ENCODE results near the gene OPALIN. TPM values are rescaled to one million over a fixed set of nuclear protein-coding genes. Genes with fewer than 3 reads are reported as not detected.

Gene OPALIN, protein sequence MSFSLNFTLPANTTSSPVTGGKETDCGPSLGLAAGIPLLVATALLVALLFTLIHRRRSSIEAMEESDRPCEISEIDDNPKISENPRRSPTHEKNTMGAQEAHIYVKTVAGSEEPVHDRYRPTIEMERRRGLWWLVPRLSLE
- not detected for total RNA-seq

DNA sequence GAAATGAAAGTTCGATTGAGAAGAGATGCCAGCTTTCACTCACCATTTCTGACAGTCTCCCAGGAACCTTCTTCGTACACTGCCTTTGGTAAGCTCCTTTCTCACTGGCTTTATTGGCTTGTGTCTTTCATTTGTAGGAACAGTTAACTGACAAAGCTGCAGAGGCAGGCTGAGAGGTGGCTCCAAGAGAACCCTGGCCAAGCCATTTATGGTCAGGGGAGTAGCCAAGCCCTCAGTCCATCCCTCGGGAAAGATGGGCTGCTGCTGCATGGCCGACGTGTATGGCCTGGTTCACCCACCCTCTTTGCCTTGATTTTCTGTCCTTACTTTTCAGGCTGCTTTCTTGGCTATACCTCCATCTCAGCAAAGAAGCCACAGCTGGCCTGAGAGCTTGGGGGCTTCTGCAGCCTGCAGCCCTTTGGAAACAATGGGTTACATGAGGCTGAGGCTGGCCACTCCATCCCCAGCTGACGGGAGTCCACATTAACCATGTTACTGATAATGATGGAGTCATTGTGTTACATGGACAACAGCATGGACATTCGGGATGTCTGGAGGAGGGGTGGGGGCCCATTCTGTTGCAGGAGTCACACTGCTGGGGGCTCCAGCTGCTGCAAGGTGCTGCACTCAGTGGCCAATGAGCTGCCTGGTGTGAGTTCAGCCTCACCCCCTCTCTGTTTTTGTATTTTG is at the start of gene OPALIN:
TSS of gene OPALIN (minus strand) at position 152 of the 690 bp plus-strand sequence. CDS start at position 46, 106 bp downstream.
- Histone ChIP-seq H3K9ac (ENCODE audit: low read depth in 1 of 3, low read length in 3 of 3) (no peak within 1 kb of the TSS), H3K4me1 (ENCODE audit: control insufficient read depth in 3 of 3, insufficient read depth in 3 of 3, low read length in 3 of 3) (no peaks in the 10 kb centered on the region), H3K27ac (ENCODE audit: low read depth, low read length) (no peak within 1 kb of the TSS), H3K9me3 (ENCODE audit: control insufficient read depth in 3 of 3, low read length in 3 of 3) (no peaks in the 10 kb centered on the region), H3K27me3 (ENCODE audit: control insufficient read depth in 3 of 3, insufficient read depth in 3 of 3, low read length in 3 of 3) (peaks cover 0 to 13% (median 5%) of the 10 kb centered on the region in 3 donors), H3K36me3 (ENCODE audit: control insufficient read depth in 3 of 3, insufficient read depth in 3 of 3, low read length in 3 of 3) (no peaks in the 10 kb centered on the region), H3K4me3 (ENCODE audit: low read length in 3 of 3) (no peak within 1 kb of the TSS)

DNA sequence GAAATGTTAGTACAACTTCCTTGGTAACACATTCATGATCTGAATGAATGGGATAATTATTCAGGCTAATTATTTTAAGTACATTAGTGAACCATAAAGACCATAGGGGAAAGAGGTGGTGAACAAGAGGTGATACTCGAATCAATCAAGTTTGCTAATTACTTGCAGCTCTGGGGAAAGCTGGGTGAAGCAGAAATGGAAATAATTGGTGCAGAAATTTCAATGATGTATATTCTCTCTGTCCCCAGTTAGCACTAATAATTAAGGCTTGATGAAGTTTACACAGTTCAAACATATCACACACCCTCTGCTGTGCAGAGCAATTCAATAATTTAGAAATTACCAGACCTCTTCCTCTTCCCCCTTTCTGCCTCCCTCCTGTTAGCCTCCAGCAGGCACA is 49.4 kb upstream of the OPALIN start:
- H3K9me3 ChIP-seq (ENCODE audit: control insufficient read depth in 3 of 3, low read length in 3 of 3): no peaks in the 10 kb centered on the region
- H3K27ac ChIP-seq (ENCODE audit: low read depth, low read length): no peak overlapping the region
- H3K4me3 ChIP-seq (ENCODE audit: low read length in 3 of 3): no peak overlapping the region
- peaks cover 21 to 47% (median 25%) of the 10 kb centered on the region in 3 donors for H3K27me3 ChIP-seq (ENCODE audit: control insufficient read depth in 3 of 3, insufficient read depth in 3 of 3, low read length in 3 of 3)
- peaks cover 7 to 15% (median 9%) of the 10 kb centered on the region in 3 donors for H3K4me1 ChIP-seq (ENCODE audit: control insufficient read depth in 3 of 3, insufficient read depth in 3 of 3, low read length in 3 of 3)
- H3K9ac ChIP-seq (ENCODE audit: low read depth in 1 of 3, low read length in 3 of 3): no peak overlapping the region
- H3K36me3 ChIP-seq (ENCODE audit: control insufficient read depth in 3 of 3, insufficient read depth in 3 of 3, low read length in 3 of 3): no peaks in the 10 kb centered on the region

DNA sequence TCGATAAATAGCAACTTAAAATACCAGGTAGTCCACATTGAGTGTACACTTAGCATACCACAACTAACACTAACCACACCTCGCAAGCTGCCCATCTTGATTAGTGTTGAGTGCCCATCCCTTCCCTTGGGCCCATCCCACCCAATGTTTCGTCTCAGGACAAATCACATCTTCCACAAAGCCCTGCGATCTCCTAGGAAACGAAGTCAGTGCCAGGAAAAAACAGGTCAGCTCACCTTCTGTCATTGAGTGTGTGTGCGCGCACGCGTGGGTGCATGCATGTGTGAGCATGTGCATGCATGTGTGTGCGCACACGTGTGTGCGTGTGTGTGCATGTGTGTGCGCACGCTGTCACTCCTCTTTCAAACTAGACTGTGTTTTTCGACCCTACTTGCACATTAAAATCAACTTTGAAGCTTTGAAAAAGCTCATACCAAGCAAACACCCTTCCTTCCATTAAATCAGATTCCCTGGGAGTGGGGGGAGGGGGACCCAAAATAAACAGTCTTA is 48.8 kb upstream of the OPALIN start:
- Histone ChIP-seq H3K36me3 (ENCODE audit: control insufficient read depth in 3 of 3, insufficient read depth in 3 of 3, low read length in 3 of 3) (no peaks in the 10 kb centered on the region), H3K4me1 (ENCODE audit: control insufficient read depth in 3 of 3, insufficient read depth in 3 of 3, low read length in 3 of 3) (peaks cover 2 to 9% (median 3%) of the 10 kb centered on the region in 3 donors), H3K9me3 (ENCODE audit: control insufficient read depth in 3 of 3, low read length in 3 of 3) (no peaks in the 10 kb centered on the region), H3K27me3 (ENCODE audit: control insufficient read depth in 3 of 3, insufficient read depth in 3 of 3, low read length in 3 of 3) (peaks cover 22 to 50% (median 27%) of the 10 kb centered on the region in 3 donors), H3K4me3 (ENCODE audit: low read length in 3 of 3) (no peak overlapping the region), H3K9ac (ENCODE audit: low read depth in 1 of 3, low read length in 3 of 3) (no peak overlapping the region), H3K27ac (ENCODE audit: low read depth, low read length) (no peak overlapping the region)

DNA sequence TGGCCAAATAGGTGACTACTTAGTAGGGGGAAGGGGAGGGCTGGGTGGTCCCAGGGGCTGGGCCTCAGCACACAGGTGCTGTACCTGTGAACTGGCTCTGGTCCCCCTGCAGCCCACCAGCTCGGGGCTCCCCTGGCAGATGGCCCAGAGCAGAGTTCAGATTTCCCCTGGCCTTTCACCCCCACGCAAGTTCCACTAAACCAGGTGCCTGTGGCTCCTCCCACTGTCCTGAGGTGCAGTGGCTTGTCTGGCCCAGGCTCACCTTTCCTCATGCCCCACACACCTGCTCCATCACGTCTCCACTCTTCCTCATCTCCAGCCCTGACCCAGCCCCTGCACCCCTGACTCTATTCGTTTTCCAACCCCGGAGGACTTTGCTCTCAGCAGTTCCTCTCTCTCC is 47.3 kb upstream of the OPALIN start:
- Histone ChIP-seq H3K27me3 (ENCODE audit: control insufficient read depth in 3 of 3, insufficient read depth in 3 of 3, low read length in 3 of 3) (peaks cover 23 to 65% (median 36%) of the 10 kb centered on the region in 3 donors), H3K9me3 (ENCODE audit: control insufficient read depth in 3 of 3, low read length in 3 of 3) (no peaks in the 10 kb centered on the region), H3K27ac (ENCODE audit: low read depth, low read length) (no peak overlapping the region), H3K4me3 (ENCODE audit: low read length in 3 of 3) (no peak overlapping the region), H3K36me3 (ENCODE audit: control insufficient read depth in 3 of 3, insufficient read depth in 3 of 3, low read length in 3 of 3) (no peaks in the 10 kb centered on the region), H3K4me1 (ENCODE audit: control insufficient read depth in 3 of 3, insufficient read depth in 3 of 3, low read length in 3 of 3) (no peaks in the 10 kb centered on the region), H3K9ac (ENCODE audit: low read depth in 1 of 3, low read length in 3 of 3) (no peak overlapping the region)

DNA sequence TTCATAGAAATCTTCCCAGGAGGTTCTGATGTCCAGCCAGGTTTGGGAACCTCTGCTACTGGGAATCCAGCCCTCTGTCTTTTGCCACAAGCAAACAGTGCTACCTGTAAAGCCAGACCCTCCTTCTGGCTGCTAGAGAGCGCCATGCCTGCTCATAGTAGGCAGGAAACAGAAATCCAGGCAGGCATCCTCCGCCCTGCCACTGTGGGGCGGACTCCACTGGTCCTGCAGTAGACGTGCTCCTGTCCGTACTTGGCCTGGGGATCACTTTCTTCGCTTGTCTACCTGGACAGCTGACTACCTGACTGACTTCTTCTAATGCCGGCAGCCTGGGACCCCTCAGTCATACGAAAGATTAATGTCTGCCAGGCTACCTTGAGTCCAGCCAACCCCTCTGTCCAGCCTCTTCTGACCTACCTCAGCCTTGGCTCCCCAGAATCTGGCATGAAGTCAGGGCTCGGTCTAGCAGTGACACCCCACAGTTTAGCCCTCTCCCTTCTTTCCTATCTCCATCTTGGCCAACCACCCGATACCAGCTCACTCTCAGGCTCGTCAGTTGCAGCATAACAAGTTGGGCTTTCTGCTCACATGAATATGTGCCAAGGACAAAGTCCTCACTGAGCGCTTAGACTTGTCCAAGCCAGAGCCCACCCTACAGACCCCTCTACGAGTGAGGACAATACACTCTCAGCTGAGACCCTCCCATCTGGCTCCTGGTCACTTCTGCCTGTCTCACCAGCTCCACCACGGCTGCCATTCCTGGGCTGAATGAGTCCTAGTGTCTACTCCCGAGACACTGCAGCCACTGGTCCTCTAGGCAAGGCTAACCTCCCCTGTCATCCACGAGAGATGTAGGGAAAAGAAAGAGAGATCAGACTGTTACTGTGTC is 43.9 kb upstream of the OPALIN start:
- Histone ChIP-seq H3K9ac (ENCODE audit: low read depth in 1 of 3, low read length in 3 of 3) (no peak overlapping the region), H3K27me3 (ENCODE audit: control insufficient read depth in 3 of 3, insufficient read depth in 3 of 3, low read length in 3 of 3) (peaks cover 7 to 53% (median 38%) of the 10 kb centered on the region in 3 donors), H3K4me3 (ENCODE audit: low read length in 3 of 3) (no peak overlapping the region), H3K4me1 (ENCODE audit: control insufficient read depth in 3 of 3, insufficient read depth in 3 of 3, low read length in 3 of 3) (no peaks in the 10 kb centered on the region), H3K36me3 (ENCODE audit: control insufficient read depth in 3 of 3, insufficient read depth in 3 of 3, low read length in 3 of 3) (no peaks in the 10 kb centered on the region), H3K27ac (ENCODE audit: low read depth, low read length) (no peak overlapping the region), H3K9me3 (ENCODE audit: control insufficient read depth in 3 of 3, low read length in 3 of 3) (no peaks in the 10 kb centered on the region)

DNA sequence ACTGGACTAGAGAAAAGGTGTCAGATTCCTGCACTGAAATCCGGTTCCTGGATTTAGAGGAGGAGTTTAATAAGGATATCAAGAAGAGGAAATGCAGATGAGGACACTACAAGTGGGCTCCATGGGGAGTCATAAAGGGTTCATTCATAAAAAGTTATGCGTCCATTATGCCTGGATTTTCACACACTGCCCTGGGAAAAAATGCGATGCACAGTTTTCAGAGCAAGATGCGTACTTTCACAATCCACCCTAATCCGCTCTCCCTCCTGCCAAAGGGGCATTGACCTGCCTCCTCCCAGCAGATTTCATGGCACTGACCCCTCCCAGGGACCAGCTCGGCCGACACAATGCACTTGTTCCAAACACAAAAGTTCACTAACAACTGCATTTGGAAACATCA is 42.2 kb upstream of the OPALIN start:
- no peaks in the 10 kb centered on the region for H3K36me3 ChIP-seq (ENCODE audit: control insufficient read depth in 3 of 3, insufficient read depth in 3 of 3, low read length in 3 of 3)
- no peak overlapping the region for H3K27ac ChIP-seq (ENCODE audit: low read depth, low read length)
- H3K4me1 ChIP-seq (ENCODE audit: control insufficient read depth in 3 of 3, insufficient read depth in 3 of 3, low read length in 3 of 3): peaks cover 0 to 2% (median 0%) of the 10 kb centered on the region in 3 donors
- H3K4me3 ChIP-seq (ENCODE audit: low read length in 3 of 3): no peak overlapping the region
- H3K27me3 ChIP-seq (ENCODE audit: control insufficient read depth in 3 of 3, insufficient read depth in 3 of 3, low read length in 3 of 3): peaks cover 11 to 48% (median 41%) of the 10 kb centered on the region in 3 donors
- H3K9me3 ChIP-seq (ENCODE audit: control insufficient read depth in 3 of 3, low read length in 3 of 3): no peaks in the 10 kb centered on the region
- no peak overlapping the region for H3K9ac ChIP-seq (ENCODE audit: low read depth in 1 of 3, low read length in 3 of 3)

DNA sequence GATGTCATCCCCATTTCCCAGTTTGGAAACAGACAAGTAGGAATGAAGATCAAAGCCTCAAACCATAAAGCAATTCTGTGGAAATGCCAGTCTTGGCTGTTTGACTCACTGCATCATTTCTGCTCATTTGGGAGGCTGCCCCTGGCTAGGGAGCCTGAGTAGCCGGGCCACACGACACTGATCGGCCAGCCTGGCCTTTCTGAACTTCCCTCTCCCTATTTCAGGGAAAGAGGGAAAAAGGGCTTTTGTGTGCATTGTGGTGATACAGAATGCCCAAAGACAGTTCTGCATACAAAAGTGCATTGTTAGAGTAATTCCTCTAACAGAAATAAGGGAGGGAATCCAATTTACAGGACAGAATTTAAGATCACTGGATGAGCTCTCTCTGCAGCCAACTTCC is 41.7 kb upstream of the OPALIN start:
- Histone ChIP-seq H3K9me3 (ENCODE audit: control insufficient read depth in 3 of 3, low read length in 3 of 3) (no peaks in the 10 kb centered on the region), H3K27ac (ENCODE audit: low read depth, low read length) (no peak overlapping the region), H3K36me3 (ENCODE audit: control insufficient read depth in 3 of 3, insufficient read depth in 3 of 3, low read length in 3 of 3) (no peaks in the 10 kb centered on the region), H3K27me3 (ENCODE audit: control insufficient read depth in 3 of 3, insufficient read depth in 3 of 3, low read length in 3 of 3) (peaks cover 11 to 48% (median 45%) of the 10 kb centered on the region in 3 donors), H3K4me3 (ENCODE audit: low read length in 3 of 3) (no peak overlapping the region), H3K9ac (ENCODE audit: low read depth in 1 of 3, low read length in 3 of 3) (no peak overlapping the region), H3K4me1 (ENCODE audit: control insufficient read depth in 3 of 3, insufficient read depth in 3 of 3, low read length in 3 of 3) (peaks cover 0 to 4% (median 0%) of the 10 kb centered on the region in 3 donors)

DNA sequence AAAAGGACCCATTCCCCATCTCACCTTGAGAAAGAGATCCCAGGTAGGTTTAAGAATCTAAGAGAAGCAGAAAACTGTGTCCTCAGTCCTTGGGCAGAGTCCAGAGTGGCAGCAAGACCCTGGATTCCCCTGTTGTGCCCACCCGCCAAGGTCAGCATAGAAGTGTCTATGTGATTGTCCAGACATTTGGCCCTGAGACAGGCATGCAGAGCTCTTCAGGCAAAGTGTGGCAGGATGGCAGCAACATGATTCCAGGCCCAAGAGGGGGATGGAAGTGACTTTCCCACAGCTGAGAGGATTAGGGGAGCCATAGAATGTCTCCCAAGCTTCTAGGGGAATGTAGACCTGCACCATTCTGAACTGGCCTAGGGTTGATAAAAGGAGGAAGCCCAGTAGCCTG is 39.1 kb upstream of the OPALIN start:
- Histone ChIP-seq H3K9ac (ENCODE audit: low read depth in 1 of 3, low read length in 3 of 3) (no peak overlapping the region), H3K4me1 (ENCODE audit: control insufficient read depth in 3 of 3, insufficient read depth in 3 of 3, low read length in 3 of 3) (peaks cover 0 to 4% (median 0%) of the 10 kb centered on the region in 3 donors), H3K36me3 (ENCODE audit: control insufficient read depth in 3 of 3, insufficient read depth in 3 of 3, low read length in 3 of 3) (no peaks in the 10 kb centered on the region), H3K27me3 (ENCODE audit: control insufficient read depth in 3 of 3, insufficient read depth in 3 of 3, low read length in 3 of 3) (peaks cover 11 to 56% (median 53%) of the 10 kb centered on the region in 3 donors), H3K4me3 (ENCODE audit: low read length in 3 of 3) (no peak overlapping the region), H3K27ac (ENCODE audit: low read depth, low read length) (no peak overlapping the region), H3K9me3 (ENCODE audit: control insufficient read depth in 3 of 3, low read length in 3 of 3) (no peaks in the 10 kb centered on the region)

DNA sequence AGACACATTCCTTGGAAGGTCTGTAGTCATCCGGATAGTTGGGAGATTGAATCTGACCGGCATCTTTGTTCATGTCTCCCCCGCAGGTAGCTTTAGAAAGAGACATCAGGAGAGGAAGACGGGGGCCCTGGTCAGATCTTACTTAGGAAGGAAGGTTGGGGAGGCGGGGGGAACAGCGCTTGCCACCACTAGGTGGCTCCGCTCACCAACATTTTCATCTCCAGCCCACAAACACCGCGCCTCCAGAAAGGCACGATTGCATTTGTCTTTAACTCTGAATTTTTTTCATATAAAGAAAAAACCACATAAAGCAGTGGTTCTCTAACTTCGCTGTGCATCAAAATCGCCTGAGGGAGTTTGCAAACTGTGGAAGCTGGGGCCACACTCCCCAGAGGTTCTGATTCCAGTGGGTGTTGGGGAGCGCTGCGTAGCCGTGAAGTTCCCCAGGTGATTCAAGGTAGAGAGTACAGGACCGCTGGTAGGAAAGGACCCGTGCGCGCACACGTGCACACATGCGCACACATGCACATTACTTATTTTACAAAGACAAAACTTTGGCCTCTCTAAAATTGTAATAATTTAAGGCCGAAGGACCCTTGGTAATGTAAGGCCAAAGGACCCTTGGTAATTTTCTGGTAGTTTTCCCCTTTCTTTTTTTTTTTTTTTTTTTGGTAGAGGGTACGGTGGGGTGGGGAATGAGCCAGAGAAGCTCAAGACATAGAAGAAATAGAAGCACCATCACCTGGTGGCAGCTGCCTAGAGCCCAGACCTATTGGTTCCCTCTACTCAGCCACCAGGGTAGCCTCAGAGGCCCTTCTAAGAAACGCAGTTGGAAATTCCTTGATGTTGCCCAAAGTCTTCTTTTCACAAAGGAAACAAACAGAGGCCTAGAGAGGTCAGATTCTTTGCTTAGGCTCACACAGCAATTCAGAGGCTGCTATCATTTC is 37.4 kb upstream of the OPALIN start:
- Histone ChIP-seq H3K36me3 (ENCODE audit: control insufficient read depth in 3 of 3, insufficient read depth in 3 of 3, low read length in 3 of 3) (no peaks in the 10 kb centered on the region), H3K9ac (ENCODE audit: low read depth in 1 of 3, low read length in 3 of 3) (no peak overlapping the region), H3K27ac (ENCODE audit: low read depth, low read length) (no peak overlapping the region), H3K27me3 (ENCODE audit: control insufficient read depth in 3 of 3, insufficient read depth in 3 of 3, low read length in 3 of 3) (peaks cover 4 to 41% (median 40%) of the 10 kb centered on the region in 3 donors), H3K9me3 (ENCODE audit: control insufficient read depth in 3 of 3, low read length in 3 of 3) (no peaks in the 10 kb centered on the region), H3K4me1 (ENCODE audit: control insufficient read depth in 3 of 3, insufficient read depth in 3 of 3, low read length in 3 of 3) (peaks cover 0 to 5% (median 2%) of the 10 kb centered on the region in 3 donors), H3K4me3 (ENCODE audit: low read length in 3 of 3) (no peak overlapping the region)
